WTC11 (cell line): ENCODE measurements around the gene CLIP1. TPM values are rescaled to one million over a fixed set of nuclear protein-coding genes. Genes with fewer than 3 reads are reported as not detected.

Experiments
- ATAC-seq: fragments of 200-7000 bp; cut with Tn5 transposase; 2 replicates; pipeline ENCODE4 v1.10.0; 2021; ENCODE audit warnings: mild to moderate bottlenecking, moderate library complexity
- CTCF ChIA-PET: fragments of 300-600 bp; sonication (Branson Sonifier 250); formaldehyde crosslinking; loops from one replicate; lab custom pipeline; 2021; ENCODE audit warnings: antibody characterized with exemption; lab: Charles Lee
- POLR2A ChIA-PET: fragments of 350-600 bp; sonication (Branson Sonifier 250); formaldehyde crosslinking; loops from one replicate; lab custom pipeline; 2021; ENCODE audit warnings: antibody characterized with exemption; lab: Charles Lee
- DNase-seq: peaks from one replicate; pipeline ENCODE4 v3.0.0; 2021; ENCODE audit warnings: low spot score
- H3K27ac Mint-ChIP-seq: 2 replicates; pipeline ENCODE4 v1.8.0; 2021; ENCODE audit warnings: mixed read lengths
- H3K27me3 Mint-ChIP-seq: 2 replicates; pipeline ENCODE4 v1.8.0; 2021; ENCODE audit warnings: low read depth, mild to moderate bottlenecking, moderate library complexity, mixed read lengths
- H3K36me3 Mint-ChIP-seq: 2 replicates; pipeline ENCODE4 v1.8.0; 2021; ENCODE audit warnings: mixed read lengths
- H3K4me1 Mint-ChIP-seq: 2 replicates; pipeline ENCODE4 v1.8.0; 2022; ENCODE audit warnings: mixed read lengths
- H3K4me3 Mint-ChIP-seq: 2 replicates; pipeline ENCODE4 v1.8.0; 2021; ENCODE audit warnings: mild to moderate bottlenecking, moderate library complexity, mixed read lengths
- H3K9me3 Mint-ChIP-seq: 2 replicates; pipeline ENCODE4 v1.8.0; 2021; ENCODE audit warnings: mixed read lengths
- EMX1 ChIP-seq: fragments of 250-450 bp; sonication (Bioruptor Pico); IDR thresholded peaks from 2 replicates; pipeline ENCODE4 v1.8.0; 2021; ENCODE audit warnings: mild to moderate bottlenecking
- FOXJ3 ChIP-seq: sonication (generic); formaldehyde crosslinking; IDR thresholded peaks from 2 replicates; pipeline ENCODE4 v1.9.0; 2021; ENCODE audit warnings: missing genetic modification reagents, mild to moderate bottlenecking, borderline replicate concordance
- FOXP1 ChIP-seq: sonication (generic); formaldehyde crosslinking; IDR thresholded peaks from 2 replicates; pipeline ENCODE4 v1.8.0; 2022; ENCODE audit warnings: missing genetic modification reagents, mild to moderate bottlenecking, moderate library complexity, borderline replicate concordance
- GABPB1 ChIP-seq: sonication (generic); formaldehyde crosslinking; IDR thresholded peaks from 2 replicates; pipeline ENCODE4 v1.8.1; 2023; ENCODE audit warnings: mild to moderate bottlenecking, missing genetic modification reagents
- IRF2 ChIP-seq: sonication (generic); formaldehyde crosslinking; IDR thresholded peaks from 2 replicates; pipeline ENCODE4 v1.8.0; 2022; ENCODE audit warnings: low read depth, missing genetic modification reagents, borderline replicate concordance
- KAT7 ChIP-seq: sonication (generic); formaldehyde crosslinking; IDR thresholded peaks from 2 replicates; pipeline ENCODE4 v1.8.1; 2023; ENCODE audit warnings: missing genetic modification reagents, mild to moderate bottlenecking, borderline replicate concordance
- NFATC4 ChIP-seq: fragments of 250-450 bp; sonication (Bioruptor Pico); IDR thresholded peaks from 2 replicates; pipeline ENCODE4 v1.9.0; 2021; ENCODE audit warnings: mild to moderate bottlenecking
- NFE2L1 ChIP-seq: sonication (generic); formaldehyde crosslinking; IDR thresholded peaks from 2 replicates; pipeline ENCODE4 v1.8.1; 2023; ENCODE audit warnings: missing genetic modification reagents
- NFYB ChIP-seq: sonication (generic); formaldehyde crosslinking; conservative IDR thresholded peaks from 2 replicates; pipeline ENCODE4 v1.8.0; 2022; ENCODE audit warnings: low read depth, missing genetic modification reagents
- NR1H2 ChIP-seq: sonication (generic); formaldehyde crosslinking; IDR thresholded peaks from 2 replicates; pipeline ENCODE4 v1.9.0; 2021; ENCODE audit warnings: mild to moderate bottlenecking, moderate library complexity, missing genetic modification reagents
- OVOL2 ChIP-seq: fragments of 250-450 bp; sonication (Bioruptor Pico); IDR thresholded peaks from 2 replicates; pipeline ENCODE4 v1.9.0; 2021; ENCODE audit warnings: mild to moderate bottlenecking, borderline replicate concordance
- SMAD3 ChIP-seq: sonication (generic); formaldehyde crosslinking; IDR thresholded peaks from 2 replicates; pipeline ENCODE4 v1.8.0; 2022; ENCODE audit warnings: missing genetic modification reagents, mild to moderate bottlenecking, borderline replicate concordance
- SOX15 ChIP-seq: fragments of 250-450 bp; sonication (Bioruptor Pico); IDR thresholded peaks from 2 replicates; pipeline ENCODE4 v1.9.0; 2021; ENCODE audit warnings: mild to moderate bottlenecking
- TEAD1 ChIP-seq: sonication (generic); formaldehyde crosslinking; IDR thresholded peaks from 2 replicates; pipeline ENCODE4 v1.8.0; 2022; ENCODE audit warnings: mild to moderate bottlenecking, missing genetic modification reagents
- ZNF263 ChIP-seq: sonication (generic); formaldehyde crosslinking; IDR thresholded peaks from 2 replicates; pipeline ENCODE4 v1.8.1; 2022; ENCODE audit warnings: low read depth, mild to moderate bottlenecking, moderate library complexity, missing genetic modification reagents
- ZNF317 ChIP-seq: sonication (generic); formaldehyde crosslinking; IDR thresholded peaks from 2 replicates; pipeline ENCODE4 v1.8.1; 2023; ENCODE audit warnings: low read depth, mild to moderate bottlenecking, moderate library complexity, missing genetic modification reagents, borderline replicate concordance
- ZNF396 ChIP-seq: fragments of 250-450 bp; sonication (Bioruptor Pico); IDR thresholded peaks from 2 replicates; pipeline ENCODE4 v1.8.0; 2021; ENCODE audit warnings: mild to moderate bottlenecking, moderate library complexity, borderline replicate concordance
- total RNA-seq: library from RNA; stranded (reverse); gene quantifications from 3 replicates; pipeline ENCODE4 v1.2.3, GENCODE V29; 2021
- TF ChIP-seq, protein P1 (sequence below): sonication (generic); formaldehyde crosslinking; IDR thresholded peaks from 2 replicates; pipeline ENCODE4 v1.8.1; 2023; ENCODE audit warnings: mild to moderate bottlenecking, moderate library complexity, missing genetic modification reagents
- TF ChIP-seq, protein P2 (sequence below): sonication (generic); formaldehyde crosslinking; conservative IDR thresholded peaks from 2 replicates; pipeline ENCODE4 v1.8.1; 2023; ENCODE audit warnings: mild to moderate bottlenecking, low read depth, missing genetic modification reagents, moderate library complexity
- TF ChIP-seq, protein P3 (sequence below): sonication (generic); formaldehyde crosslinking; IDR thresholded peaks from 2 replicates; pipeline ENCODE4 v1.8.1; 2023; ENCODE audit warnings: mild to moderate bottlenecking, missing genetic modification reagents, moderate library complexity
- TF ChIP-seq, protein P4 (sequence below): fragments of 250-450 bp; sonication (Bioruptor Pico); IDR thresholded peaks from 2 replicates; pipeline ENCODE4 v2.1.2; 2022; ENCODE audit warnings: mild to moderate bottlenecking, moderate library complexity

Gene CLIP1
- total RNA-seq, 1 experiment from 2014 or later, result 24.9 TPM

DNA sequence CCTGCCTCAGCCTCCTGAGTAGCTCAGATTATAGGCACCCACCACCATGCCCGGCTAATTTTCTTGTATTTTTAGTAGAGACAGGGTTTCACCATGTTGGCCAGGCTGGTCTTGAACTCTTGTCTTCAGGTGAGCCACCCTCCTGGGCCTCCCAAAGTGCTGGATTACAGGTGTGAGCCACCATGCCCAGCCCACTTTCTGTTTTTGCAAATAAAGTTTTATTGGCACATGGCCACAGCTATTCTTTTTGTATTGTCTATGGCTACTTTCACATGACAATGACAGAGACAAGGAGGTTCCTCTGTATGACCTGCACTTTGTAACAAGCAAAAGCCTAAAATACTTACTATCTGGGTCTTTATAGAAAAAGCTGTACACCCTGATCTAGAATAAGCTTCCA is 176.9 kb downstream of the CLIP1 start (continued):
- TF ChIP-seq KAT7, result no peak
- TF ChIP-seq SMAD3 (CRISPR knock-in tag), result no peak
- TF ChIP-seq TEAD1 (CRISPR knock-in tag), result no peak
- no peak for TF ChIP-seq OVOL2 (CRISPR knock-in tag)
- no peak for TF ChIP-seq EMX1 (CRISPR knock-in tag)
- no peak for TF ChIP-seq ZNF396 (CRISPR knock-in tag)

DNA sequence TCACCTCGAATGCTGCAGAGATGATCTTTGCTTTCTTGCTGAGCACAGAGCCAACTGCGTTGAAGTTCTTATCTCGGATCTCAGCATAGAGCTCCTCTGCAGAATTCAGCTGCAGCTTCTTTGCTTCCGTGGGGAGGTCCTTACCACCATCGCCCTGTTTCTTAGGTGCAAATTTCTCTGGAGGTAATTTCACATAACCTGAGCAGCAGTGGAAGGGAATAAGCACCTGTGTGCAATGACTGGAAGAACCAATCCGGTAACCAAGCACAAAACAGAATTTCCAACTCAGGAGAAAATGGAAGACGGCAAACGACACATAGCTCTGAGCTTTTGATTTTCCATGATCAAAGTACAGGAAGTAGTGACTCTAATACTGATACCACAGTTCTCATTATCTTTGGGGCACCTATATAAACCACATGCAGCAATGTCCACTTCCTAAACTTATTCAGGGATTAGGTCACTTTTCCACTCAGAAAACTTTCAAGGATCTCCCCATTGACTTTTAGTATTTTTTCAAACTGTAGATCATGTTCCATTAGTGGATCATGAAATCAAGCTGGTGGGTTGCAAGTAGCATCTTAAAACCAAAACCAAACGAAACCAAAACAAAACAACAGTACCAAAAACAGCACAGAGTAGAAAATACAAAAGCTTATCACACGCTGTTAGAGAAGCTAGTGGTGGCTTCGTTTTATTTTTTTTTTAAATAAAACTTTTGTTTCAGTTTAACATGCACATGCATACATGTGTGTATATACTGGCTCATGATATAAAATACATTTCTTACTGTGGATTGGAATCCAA is 177.7 kb downstream of the CLIP1 start:
- POLR2A ChIA-PET, result no interaction called here
- CTCF ChIA-PET, result interaction anchor here (0.5 kb wide), 1 partner anchor 22 kb away, joined by 3 read pairs; no protein-coding TSS in a partner anchor
- no peak for ATAC-seq
- H3K4me1 Mint-ChIP-seq, result no peaks in the 10 kb centered on the region
- H3K36me3 Mint-ChIP-seq, result peaks cover 19% of the 10 kb centered on the region
- no peak for DNase-seq
- H3K27ac Mint-ChIP-seq, result no peak overlapping the region
- H3K27me3 Mint-ChIP-seq, result no peaks in the 10 kb centered on the region
- TF ChIP-seq FOXP1 (CRISPR knock-in tag) (no peak), KAT7 (no peak), SOX15 (CRISPR knock-in tag) (no peak), ZNF263 (CRISPR knock-in tag) (no peak), NR1H2 (CRISPR knock-in tag) (no peak), NFYB (no peak), NFE2L1 (no peak), ZNF317 (no peak), GABPB1 (CRISPR knock-in tag) (no peak), NFATC4 (CRISPR knock-in tag) (no peak), FOXJ3 (CRISPR knock-in tag) (no peak), IRF2 (CRISPR knock-in tag) (no peak)
- TF ChIP-seq, protein P1, sequence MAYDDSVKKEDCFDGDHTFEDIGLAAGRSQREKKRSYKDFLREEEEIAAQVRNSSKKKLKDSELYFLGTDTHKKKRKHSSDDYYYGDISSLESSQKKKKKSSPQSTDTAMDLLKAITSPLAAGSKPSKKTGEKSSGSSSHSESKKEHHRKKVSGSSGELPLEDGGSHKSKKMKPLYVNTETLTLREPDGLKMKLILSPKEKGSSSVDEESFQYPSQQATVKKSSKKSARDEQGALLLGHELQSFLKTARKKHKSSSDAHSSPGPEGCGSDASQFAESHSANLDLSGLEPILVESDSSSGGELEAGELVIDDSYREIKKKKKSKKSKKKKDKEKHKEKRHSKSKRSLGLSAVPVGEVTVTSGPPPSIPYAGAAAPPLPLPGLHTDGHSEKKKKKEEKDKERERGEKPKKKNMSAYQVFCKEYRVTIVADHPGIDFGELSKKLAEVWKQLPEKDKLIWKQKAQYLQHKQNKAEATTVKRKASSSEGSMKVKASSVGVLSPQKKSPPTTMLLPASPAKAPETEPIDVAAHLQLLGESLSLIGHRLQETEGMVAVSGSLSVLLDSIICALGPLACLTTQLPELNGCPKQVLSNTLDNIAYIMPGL (CRISPR knock-in tag), result no peak
- TF ChIP-seq, protein P2, sequence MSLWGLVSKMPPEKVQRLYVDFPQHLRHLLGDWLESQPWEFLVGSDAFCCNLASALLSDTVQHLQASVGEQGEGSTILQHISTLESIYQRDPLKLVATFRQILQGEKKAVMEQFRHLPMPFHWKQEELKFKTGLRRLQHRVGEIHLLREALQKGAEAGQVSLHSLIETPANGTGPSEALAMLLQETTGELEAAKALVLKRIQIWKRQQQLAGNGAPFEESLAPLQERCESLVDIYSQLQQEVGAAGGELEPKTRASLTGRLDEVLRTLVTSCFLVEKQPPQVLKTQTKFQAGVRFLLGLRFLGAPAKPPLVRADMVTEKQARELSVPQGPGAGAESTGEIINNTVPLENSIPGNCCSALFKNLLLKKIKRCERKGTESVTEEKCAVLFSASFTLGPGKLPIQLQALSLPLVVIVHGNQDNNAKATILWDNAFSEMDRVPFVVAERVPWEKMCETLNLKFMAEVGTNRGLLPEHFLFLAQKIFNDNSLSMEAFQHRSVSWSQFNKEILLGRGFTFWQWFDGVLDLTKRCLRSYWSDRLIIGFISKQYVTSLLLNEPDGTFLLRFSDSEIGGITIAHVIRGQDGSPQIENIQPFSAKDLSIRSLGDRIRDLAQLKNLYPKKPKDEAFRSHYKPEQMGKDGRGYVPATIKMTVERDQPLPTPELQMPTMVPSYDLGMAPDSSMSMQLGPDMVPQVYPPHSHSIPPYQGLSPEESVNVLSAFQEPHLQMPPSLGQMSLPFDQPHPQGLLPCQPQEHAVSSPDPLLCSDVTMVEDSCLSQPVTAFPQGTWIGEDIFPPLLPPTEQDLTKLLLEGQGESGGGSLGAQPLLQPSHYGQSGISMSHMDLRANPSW (CRISPR knock-in tag), result no peak
- TF ChIP-seq, protein P3, sequence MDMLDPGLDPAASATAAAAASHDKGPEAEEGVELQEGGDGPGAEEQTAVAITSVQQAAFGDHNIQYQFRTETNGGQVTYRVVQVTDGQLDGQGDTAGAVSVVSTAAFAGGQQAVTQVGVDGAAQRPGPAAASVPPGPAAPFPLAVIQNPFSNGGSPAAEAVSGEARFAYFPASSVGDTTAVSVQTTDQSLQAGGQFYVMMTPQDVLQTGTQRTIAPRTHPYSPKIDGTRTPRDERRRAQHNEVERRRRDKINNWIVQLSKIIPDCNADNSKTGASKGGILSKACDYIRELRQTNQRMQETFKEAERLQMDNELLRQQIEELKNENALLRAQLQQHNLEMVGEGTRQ, result no peak
- TF ChIP-seq, protein P4, sequence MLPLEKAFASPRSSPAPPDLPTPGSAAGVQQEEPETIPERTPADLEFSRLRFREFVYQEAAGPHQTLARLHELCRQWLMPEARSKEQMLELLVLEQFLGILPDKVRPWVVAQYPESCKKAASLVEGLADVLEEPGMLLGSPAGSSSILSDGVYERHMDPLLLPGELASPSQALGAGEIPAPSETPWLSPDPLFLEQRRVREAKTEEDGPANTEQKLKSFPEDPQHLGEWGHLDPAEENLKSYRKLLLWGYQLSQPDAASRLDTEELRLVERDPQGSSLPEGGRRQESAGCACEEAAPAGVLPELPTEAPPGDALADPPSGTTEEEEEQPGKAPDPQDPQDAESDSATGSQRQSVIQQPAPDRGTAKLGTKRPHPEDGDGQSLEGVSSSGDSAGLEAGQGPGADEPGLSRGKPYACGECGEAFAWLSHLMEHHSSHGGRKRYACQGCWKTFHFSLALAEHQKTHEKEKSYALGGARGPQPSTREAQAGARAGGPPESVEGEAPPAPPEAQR (CRISPR knock-in tag), result no peak
- no peak overlapping the region for H3K4me3 Mint-ChIP-seq
- H3K9me3 Mint-ChIP-seq, result no peaks in the 10 kb centered on the region
